IPS-18a (cell line): ENCODE results near the gene KIF26A.
"Not testable (repeated sequence)": the region's sequence is repeated elsewhere in the genome, so short reads cannot be mapped to it uniquely, and the experiment has no call there.

Experiments
- H3K27ac ChIP-seq: one replicate; pipeline ENCODE4 v1.5.1; 2013; ENCODE audit warnings: low read length
- H3K27me3 ChIP-seq: one replicate; pipeline ENCODE4 v1.6.1; 2013; ENCODE audit warnings: mild to moderate bottlenecking, low read length; ENCODE audit not compliant: control insufficient read depth, insufficient read depth
- H3K36me3 ChIP-seq: one replicate; pipeline ENCODE4 v1.6.1; 2013; ENCODE audit warnings: low read depth, low read length; ENCODE audit not compliant: control insufficient read depth
- H3K4me1 ChIP-seq: one replicate; pipeline ENCODE4 v1.6.1; 2013; ENCODE audit warnings: low read depth, low read length; ENCODE audit not compliant: control insufficient read depth
- H3K4me3 ChIP-seq: one replicate; pipeline ENCODE4 v1.5.1; 2013; ENCODE audit warnings: low read length
- H3K9ac ChIP-seq: one replicate; pipeline ENCODE4 v1.6.1; 2013; ENCODE audit warnings: mild to moderate bottlenecking, low read length, moderate library complexity
- H3K9me3 ChIP-seq: one replicate; pipeline ENCODE4 v1.6.1; 2013; ENCODE audit warnings: low read depth, low read length; ENCODE audit not compliant: control insufficient read depth

Gene KIF26A

DNA sequence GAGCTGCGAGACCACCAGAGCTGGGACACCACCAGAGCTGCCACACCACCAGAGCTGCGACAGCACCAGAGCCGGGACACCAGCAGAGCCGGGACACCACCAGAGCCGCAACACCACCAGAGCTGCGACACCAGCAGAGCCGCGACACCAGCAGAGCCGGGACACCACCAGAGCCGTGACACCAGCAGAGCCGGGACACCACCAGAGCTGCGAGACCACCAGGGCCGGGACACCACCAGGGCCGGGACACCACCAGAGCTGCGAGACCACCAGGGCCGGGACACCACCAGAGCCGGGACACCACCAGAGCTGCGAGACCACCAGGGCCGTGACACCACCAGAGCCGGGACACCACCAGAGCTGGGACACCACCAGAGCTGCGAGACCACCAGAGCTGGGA, 69.9 kb downstream of the KIF26A start:
- not testable (repeated sequence) for H3K27ac ChIP-seq, H3K4me1 ChIP-seq, H3K27me3 ChIP-seq, H3K9ac ChIP-seq, H3K9me3 ChIP-seq, H3K36me3 ChIP-seq, H3K4me3 ChIP-seq

DNA sequence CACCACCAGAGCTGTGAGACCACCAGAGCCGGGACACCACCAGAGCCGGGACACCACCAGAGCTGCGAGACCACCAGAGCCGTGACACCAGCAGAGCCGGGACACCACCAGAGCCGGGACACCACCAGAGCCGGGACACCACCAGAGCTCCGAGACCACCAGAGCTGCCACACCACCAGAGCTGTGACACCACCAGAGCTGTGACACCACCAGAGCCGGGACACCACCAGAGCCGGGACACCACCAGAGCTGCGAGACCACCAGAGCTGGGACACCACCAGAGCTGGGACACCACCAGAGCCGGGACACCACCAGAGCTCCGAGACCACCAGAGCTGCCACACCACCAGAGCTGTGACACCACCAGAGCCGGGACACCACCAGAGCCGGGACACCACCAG, 70.7 kb downstream of the KIF26A start:
- H3K36me3 ChIP-seq, H3K27me3 ChIP-seq: not testable (repeated sequence)

DNA sequence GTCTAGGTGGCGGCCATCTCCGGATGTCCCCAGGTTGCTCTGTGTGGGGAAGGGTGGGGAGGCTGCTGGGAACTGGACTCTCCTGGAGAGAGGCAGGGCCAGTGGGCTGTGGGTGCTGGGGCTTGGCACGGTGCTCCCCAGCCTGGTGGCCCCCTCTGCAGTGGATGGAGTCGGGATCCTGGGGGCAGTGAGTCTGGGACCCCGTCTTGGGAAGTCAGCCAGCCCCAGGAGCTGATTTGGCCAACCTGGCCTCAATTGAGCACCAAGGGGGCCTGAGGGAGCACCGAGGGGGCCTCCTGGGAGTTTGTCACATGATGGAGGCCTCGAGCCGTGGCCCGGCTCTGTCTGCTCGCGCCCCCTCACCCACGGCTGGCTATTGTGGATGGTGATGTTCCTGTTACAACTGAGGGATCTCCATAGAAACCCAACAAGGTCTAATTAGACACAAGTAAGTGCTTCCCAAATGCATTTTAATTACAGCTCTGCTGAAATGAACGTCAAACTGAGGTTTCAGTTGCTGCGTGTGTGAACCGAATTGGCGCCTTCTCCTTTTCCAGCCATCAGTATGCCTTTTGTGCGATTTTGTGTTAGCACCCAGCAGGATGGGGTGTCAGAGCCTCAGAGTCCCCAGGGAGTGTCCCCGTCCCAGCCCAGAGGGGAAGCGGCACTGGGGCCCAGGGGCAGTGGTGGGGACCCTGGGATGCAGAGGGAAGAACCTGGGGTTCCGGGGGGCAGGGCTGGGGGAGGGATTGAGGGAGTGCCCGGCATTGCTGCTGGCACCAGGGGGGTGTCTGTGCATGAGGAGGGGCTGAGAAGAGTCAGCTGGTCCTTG, 71.8 kb downstream of the KIF26A start:
- H3K27me3 ChIP-seq, result no peaks in the 10 kb centered on the region
- H3K9ac ChIP-seq, result no peak overlapping the region
- no peak overlapping the region for H3K27ac ChIP-seq
- H3K36me3 ChIP-seq, result no peaks in the 10 kb centered on the region
- H3K4me3 ChIP-seq, result no peak overlapping the region
- H3K9me3 ChIP-seq, result no peaks in the 10 kb centered on the region
- H3K4me1 ChIP-seq, result no peaks in the 10 kb centered on the region

More for the DNA sequence above, 70.7 kb downstream of the KIF26A start:
- not testable (repeated sequence) for H3K4me1 ChIP-seq, H3K27ac ChIP-seq, H3K9me3 ChIP-seq, H3K4me3 ChIP-seq, H3K9ac ChIP-seq

DNA sequence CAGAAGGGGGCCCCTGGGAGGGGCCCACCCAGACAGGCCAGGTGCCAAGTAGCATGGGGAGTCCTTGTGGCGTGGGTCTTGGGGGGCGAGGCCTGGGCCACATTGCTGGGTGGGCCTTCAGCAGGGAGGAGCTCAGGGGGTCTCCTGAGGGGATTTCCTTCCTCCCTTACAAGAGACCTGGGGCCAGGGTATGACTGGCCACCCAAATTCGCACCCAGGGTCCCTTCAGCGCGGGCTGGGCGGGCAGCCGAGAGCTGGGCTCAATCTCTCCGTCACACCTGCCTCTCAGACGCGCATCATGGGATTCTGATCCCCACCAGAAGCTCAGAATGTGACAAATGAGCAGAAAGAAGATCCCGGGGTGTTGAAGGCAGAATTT, 72.4 kb downstream of the KIF26A start:
- no peaks in the 10 kb centered on the region for H3K4me1 ChIP-seq
- no peak overlapping the region for H3K27ac ChIP-seq
- no peaks in the 10 kb centered on the region for H3K9me3 ChIP-seq
- H3K4me3 ChIP-seq, result no peak overlapping the region
- H3K9ac ChIP-seq, result no peak overlapping the region
- H3K36me3 ChIP-seq, result no peaks in the 10 kb centered on the region
- no peaks in the 10 kb centered on the region for H3K27me3 ChIP-seq

DNA sequence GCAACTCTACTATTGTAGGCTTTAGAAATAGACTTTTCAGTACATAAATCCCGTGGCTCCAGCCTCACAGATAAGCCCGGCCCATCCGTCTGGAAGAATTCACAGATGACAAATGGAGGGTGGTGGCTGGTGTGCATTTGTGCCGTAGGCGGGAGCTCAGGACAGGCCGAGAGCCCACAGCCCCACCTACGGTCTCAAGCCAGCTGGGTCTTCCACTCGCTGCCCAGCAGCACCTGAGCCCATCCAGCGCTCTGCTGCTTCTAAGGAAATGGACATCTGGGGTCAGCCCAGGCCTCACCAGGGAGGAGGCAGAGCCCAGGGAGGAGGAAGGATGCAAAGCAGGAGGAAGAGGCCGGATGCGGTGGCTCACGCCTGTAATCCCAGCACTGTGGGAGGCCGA, 72.8 kb downstream of the KIF26A start:
- no peaks in the 10 kb centered on the region for H3K4me1 ChIP-seq
- no peak overlapping the region for H3K27ac ChIP-seq
- no peaks in the 10 kb centered on the region for H3K36me3 ChIP-seq
- H3K27me3 ChIP-seq, result no peaks in the 10 kb centered on the region
- no peaks in the 10 kb centered on the region for H3K9me3 ChIP-seq
- H3K4me3 ChIP-seq, result no peak overlapping the region
- no peak overlapping the region for H3K9ac ChIP-seq

DNA sequence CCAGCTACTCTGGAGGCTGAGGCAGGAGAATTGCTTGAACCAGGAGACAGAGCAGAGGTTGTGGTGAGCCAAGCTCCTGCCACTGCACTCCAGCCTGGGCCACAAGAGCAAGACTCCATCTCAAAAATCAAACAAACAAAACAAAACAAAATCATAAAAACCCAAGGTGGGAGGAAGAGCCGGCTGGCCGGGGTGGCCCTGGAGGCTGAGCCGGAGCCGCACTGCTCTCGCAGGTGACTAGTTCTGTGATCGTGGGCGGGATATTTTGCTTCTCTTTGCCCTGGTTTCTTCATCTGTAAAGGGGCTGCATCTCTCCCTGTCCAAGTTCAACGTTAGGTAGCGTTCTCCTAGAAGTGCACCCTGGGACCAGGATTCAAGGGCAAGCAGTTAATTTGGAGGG, 73.4 kb downstream of the KIF26A start:
- H3K4me3 ChIP-seq, result no peak overlapping the region
- no peak overlapping the region for H3K9ac ChIP-seq
- H3K9me3 ChIP-seq, result no peaks in the 10 kb centered on the region
- no peaks in the 10 kb centered on the region for H3K27me3 ChIP-seq
- no peaks in the 10 kb centered on the region for H3K4me1 ChIP-seq
- H3K36me3 ChIP-seq, result no peaks in the 10 kb centered on the region
- H3K27ac ChIP-seq, result no peak overlapping the region

DNA sequence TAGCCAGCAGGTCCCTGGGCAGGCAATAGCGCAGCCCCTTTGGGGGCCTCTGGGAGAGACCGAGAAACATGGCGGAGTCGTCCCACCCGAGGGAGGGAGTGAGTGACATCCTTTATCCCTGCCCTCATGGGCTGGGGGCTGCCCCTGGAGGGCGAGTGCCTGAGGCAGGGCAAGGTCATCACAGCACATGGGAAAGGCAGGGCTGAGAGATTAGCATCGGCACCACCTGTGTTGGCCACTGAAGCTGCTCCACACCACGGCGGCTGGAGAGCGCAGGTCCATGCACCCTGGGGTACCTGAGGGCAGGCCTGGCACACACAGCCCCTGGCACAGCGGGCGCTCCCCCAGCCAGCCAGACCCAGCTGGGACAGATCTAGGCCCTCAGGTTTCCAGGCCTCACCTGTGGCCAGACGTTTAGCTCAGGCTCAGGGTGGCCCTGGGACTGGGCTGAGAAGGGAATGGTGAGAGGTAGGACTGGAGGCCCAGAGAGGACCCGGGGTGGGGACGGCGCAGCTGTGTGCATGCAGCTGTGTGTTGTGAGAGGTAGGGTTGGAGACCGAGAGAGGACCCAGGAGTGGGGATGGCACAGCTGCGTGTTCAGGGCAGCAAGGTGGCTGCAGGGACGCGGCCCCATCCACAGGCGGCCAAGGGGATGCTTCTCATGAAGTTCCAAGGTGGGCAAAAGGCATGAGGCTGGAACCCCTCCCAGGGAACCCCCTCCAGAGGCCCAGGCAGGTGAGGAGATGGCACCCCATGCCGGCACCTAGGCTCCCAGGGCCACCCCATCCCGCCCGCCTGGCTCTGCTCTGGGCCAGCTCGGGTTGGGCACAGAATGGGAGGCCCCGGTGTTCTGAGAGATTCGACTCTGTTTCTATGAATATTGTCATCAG, 74.1 kb downstream of the KIF26A start:
- no peaks in the 10 kb centered on the region for H3K9me3 ChIP-seq

DNA sequence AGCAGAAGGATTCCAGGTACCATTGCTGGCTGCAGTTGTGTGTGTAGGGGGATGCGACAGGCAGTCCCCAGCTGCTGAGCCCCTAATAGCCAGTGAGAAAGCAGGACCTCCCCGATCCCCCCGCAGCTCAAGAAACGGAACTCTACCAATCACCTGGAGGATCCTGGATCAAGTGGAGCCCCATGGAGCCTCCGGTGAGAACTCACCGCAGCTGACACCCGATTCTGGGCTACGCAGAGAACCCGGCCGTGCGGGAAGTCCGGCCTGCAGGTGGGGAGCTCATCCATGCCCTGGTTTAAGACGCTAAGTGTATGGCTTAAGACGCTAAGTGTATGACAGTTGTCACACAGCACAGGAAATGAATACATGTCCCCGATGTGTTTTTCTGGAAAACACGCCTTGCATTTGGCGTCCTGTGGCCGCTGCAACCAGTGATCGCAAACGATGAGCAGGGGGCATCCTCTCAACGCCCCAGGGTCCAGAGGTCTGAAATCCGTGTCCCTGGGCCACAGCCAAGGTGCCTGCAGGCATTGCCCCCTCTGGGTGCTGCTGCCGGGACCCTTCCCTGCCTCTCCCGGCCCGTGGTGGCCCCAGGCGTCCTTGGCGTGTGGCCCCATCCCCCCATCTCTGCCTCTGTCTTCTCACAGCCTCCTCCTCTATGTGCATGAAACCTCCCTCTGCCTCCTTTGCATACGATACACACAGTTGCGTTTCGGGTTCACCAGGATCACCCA, 75.1 kb downstream of the KIF26A start:
- no peak overlapping the region for H3K9ac ChIP-seq
- H3K27me3 ChIP-seq, result no peaks in the 10 kb centered on the region
- no peaks in the 10 kb centered on the region for H3K36me3 ChIP-seq
- no peak overlapping the region for H3K4me3 ChIP-seq
- H3K4me1 ChIP-seq, result no peaks in the 10 kb centered on the region
- no peak overlapping the region for H3K27ac ChIP-seq
- no peaks in the 10 kb centered on the region for H3K9me3 ChIP-seq

More for the DNA sequence above, 74.1 kb downstream of the KIF26A start:
- Histone ChIP-seq H3K27me3 (no peaks in the 10 kb centered on the region), H3K9ac (no peak overlapping the region), H3K36me3 (no peaks in the 10 kb centered on the region), H3K4me1 (no peaks in the 10 kb centered on the region), H3K27ac (no peak overlapping the region), H3K4me3 (no peak overlapping the region)

DNA sequence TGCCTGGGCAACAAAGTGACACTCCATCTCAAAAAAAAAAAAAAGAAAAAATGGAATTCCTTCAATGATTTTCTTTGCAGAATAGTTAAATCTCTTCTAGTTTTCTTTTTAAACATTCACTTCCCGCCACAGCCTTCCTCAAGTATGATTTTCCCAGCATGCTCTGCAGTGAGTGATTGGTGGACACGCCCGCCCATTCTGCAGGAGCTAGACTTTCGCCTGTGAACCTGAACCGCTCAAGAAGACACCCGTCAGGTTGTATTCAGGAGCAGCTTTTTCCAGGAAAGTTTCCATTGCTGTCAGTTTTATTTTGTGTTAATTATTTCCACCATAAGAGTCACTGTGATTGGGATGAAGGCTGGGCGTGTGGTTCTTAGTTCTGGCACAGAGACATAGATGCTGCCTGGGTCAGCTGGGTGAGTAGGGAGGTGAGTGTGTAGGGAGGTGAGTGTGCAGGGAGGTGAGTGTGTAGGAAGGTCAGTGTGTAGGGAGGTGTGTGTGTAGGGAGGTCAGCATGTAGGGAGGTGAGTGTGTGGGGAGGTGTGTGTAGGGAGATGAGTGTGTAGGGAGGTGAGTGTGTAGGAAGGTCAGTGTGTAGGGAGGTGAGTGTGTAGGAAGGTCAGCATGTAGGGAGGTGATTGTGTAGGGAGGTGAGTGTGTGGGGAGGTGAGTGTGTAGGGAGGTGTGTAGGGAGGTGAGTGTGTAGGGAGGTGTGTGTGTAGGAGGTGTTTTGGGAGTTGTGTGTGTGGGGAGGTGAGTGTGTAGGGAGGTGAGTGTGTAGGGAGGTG, 76.2 kb downstream of the KIF26A start:
- no peaks in the 10 kb centered on the region for H3K27me3 ChIP-seq
- H3K9me3 ChIP-seq, result no peaks in the 10 kb centered on the region
- H3K4me3 ChIP-seq, result no peak overlapping the region
- H3K9ac ChIP-seq, result no peak overlapping the region
- no peaks in the 10 kb centered on the region for H3K36me3 ChIP-seq
- no peak overlapping the region for H3K27ac ChIP-seq
- peaks cover 5% of the 10 kb centered on the region for H3K4me1 ChIP-seq

DNA sequence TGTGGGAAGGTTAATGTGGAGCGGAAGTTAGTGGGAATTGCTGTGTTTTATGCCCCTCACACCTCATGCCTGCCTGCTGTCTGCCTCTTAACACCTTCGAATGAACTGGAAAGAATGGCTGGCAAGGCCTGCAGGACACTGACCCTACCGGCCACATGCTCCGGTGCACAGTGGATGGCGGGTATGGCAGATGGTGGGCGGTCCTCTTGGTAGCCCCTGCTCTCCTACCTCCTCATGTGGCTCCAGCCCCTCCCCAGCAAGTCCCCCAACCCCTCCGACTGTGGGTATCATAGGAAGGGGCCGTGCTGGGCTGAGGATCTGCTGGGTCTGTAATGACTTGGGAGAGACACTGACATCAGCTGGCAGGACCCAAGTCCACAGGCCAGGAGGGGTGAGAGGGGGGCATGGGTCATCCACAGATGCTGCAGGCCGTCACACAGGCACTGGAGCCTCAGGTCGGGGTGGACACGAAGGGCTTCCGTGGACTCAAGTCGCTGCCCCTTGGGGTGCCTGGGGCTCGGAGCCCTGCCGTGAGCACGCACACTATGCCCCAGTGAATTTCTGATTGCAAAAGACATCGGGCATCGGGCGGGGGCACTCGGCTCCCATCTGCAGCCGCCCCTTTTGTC, 77.4 kb downstream of the KIF26A start:
- Histone ChIP-seq H3K4me3 (no peak overlapping the region), H3K27ac (no peak overlapping the region), H3K9ac (no peak overlapping the region), H3K36me3 (no peaks in the 10 kb centered on the region), H3K9me3 (no peaks in the 10 kb centered on the region), H3K4me1 (peaks cover 10% of the 10 kb centered on the region), H3K27me3 (no peaks in the 10 kb centered on the region)
